Neural cell (in vitro differentiated cells): ENCODE measurements around the gene CCDC9B.

Experiments used
- CTCF ChIP-seq: fragments of 450-650 bp; IDR thresholded peaks from 2 replicates; pipeline ENCODE4 v1.5.1; 2014; ENCODE audit warnings: antibody characterized with exemption, mild to moderate bottlenecking, moderate library complexity; ENCODE audit not compliant: poor library complexity, severe bottlenecking
- SMC3 ChIP-seq: fragments of 450-650 bp; conservative IDR thresholded peaks from 2 replicates; pipeline ENCODE4 v1.6.1; 2014; ENCODE audit warnings: antibody characterized with exemption, mild to moderate bottlenecking, moderate library complexity; ENCODE audit not compliant: poor library complexity
- TAF1 ChIP-seq: IDR thresholded peaks from 2 replicates; pipeline ENCODE4 v1.6.1; 2012; ENCODE audit warnings: low read depth

GRCh38 chr15:40381818-40382529 lies 41.2 kb upstream of the CCDC9B start:
- TF ChIP-seq SMC3 (no peak), CTCF (no peak), TAF1 (no peak)
